Stomach (tissue), 9 donors: Measurements from ENCODE around the gene HDDC2. TPM values are rescaled to one million over a fixed set of nuclear protein-coding genes. Genes with fewer than 3 reads are reported as not detected.
A peak's percentile ranks its signal among the peaks of the same experiment; 100 is the strongest.

Experiments used
- DNase-seq, 2 donors: peaks; one replicate each; pipeline versions ENCODE4 v3.0.0 to v3.0.0-alpha.2; 2013 to 2019
- H3K27ac ChIP-seq, 5 donors: fragments of 200-600 bp in 4 of 5; sonication (generic) in 4 of 5; one replicate each; pipeline ENCODE4 v1.5.1; 2013 to 2019; ENCODE audit warnings: mild to moderate bottlenecking in 1 of 5, moderate library complexity in 1 of 5
- H3K27me3 ChIP-seq, 3 donors: fragments of 200-600 bp; sonication (generic); one replicate each; pipeline ENCODE4 v1.5.1; 2017 to 2019; ENCODE audit warnings: mixed run types in 1 of 3
- H3K36me3 ChIP-seq, 4 donors: fragments of 200-600 bp; sonication (generic); 1 replicate in 3 of 4; 2 replicates in 1 of 4; pipeline ENCODE4 v1.5.1; 2016 to 2019
- H3K4me1 ChIP-seq, 4 donors: fragments of 200-600 bp; sonication (generic); one replicate each; pipeline ENCODE4 v1.5.1; 2016 to 2019
- H3K4me3 ChIP-seq, 4 donors: fragments of 200-600 bp; sonication (generic) in 3 of 4; one replicate each; pipeline ENCODE4 v1.5.1; 2016 to 2019; ENCODE audit warnings: mild to moderate bottlenecking in 1 of 4
- H3K9me3 ChIP-seq, 4 donors: fragments of 200-600 bp; sonication (generic); one replicate each; pipeline ENCODE4 v1.5.1; 2016 to 2019
- EP300 ChIP-seq: sonication (generic); formaldehyde crosslinking; IDR thresholded peaks from one replicate; pipeline ENCODE4 v1.6.1; 2017; ENCODE audit warnings: antibody characterized with exemption
- POLR2A ChIP-seq, 4 donors: fragments of 450-650 bp; IDR thresholded peaks; one replicate each; pipeline ENCODE4 v1.6.1; 2016; ENCODE audit warnings: antibody characterized with exemption in 4 of 4, control low read depth in 2 of 4, mild to moderate bottlenecking in 1 of 4, moderate library complexity in 1 of 4
- POLR2AphosphoS5 ChIP-seq, 3 donors: sonication (generic); formaldehyde crosslinking; IDR thresholded peaks; one replicate each; pipeline ENCODE4 v1.6.1; 2016; ENCODE audit warnings: antibody characterized with exemption in 3 of 3
- WGBS, 5 donors: extraction: QIAGEN DNeasy Blood & Tissue Kit in 3 of 5; methylation state at CpG; one replicate each; pipeline versions ENCODE4 v1.1.5 to v1.1.7; 2013 to 2018; 5-methylcytosine and 5-hydroxymethylcytosine counted together
- intact Hi-C: fragments of 100-400 bp; cut with DNase I; formaldehyde crosslinking; loops from one replicate; pipeline ENCODE4 v1.15.1; 2023; ENCODE audit warnings: low total_unique reads
- polyA plus RNA-seq, 3 donors: library from polyadenylated mRNA; stranded (reverse); fragments of 200-250 nt; gene quantifications; one replicate each; pipeline ENCODE4 v1.2.3, GENCODE V29; 2013
- total RNA-seq, 5 donors: library from RNA; depleted of rRNA; stranded (reverse); fragments of >200 nt; gene quantifications; one replicate each; pipeline versions ENCODE4 v1.1.0 to v1.2.3, GENCODE V29; 2014 to 2016
- TF ChIP-seq, protein P1 (sequence below), 7 experiments: fragments of 450-650 bp in 4 of 7; fragments of 200-600 bp in 3 of 7; sonication (generic) in 3 of 7; IDR thresholded peaks; one replicate each; pipeline ENCODE4 v1.5.1; 2016 to 2019; ENCODE audit warnings: antibody characterized with exemption in 7 of 7, control low read depth in 2 of 7, mild to moderate bottlenecking in 1 of 7
- donor health status: healthy with polysubstance abuse.
- donor health status: Bipolar disorder and iron deficiency.
- donor health status: healthy.

HDDC2 gene
- total and polyA plus RNA-seq, 8 donors = 7.6 to 145 (median 48.0) TPM; not detected in 1

DNA sequence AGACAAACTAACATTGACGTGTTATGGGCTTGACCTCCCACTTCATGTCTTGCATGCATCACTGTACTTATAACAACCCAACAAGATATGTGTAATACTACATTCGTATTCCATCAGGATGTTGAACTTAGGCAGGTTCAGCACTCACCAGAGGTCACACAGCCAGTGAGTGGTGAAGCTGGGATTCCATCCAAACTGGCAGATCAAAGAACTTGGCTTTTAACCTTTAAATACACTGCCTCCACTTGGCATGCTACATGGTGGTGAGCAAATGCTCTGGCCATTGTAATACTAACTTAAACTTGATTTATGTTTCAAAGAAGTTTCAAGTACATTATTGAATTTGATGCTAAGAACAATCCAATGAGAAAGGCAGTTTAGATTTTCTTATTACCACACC lies 10.7 kb upstream of the HDDC2 start:
- TF ChIP-seq POLR2AphosphoS5 (IDR thresholded peaks at IDR 0.05) (no peak), EP300 (no peak), POLR2A (IDR thresholded peaks at IDR 0.05) (no peak)
- TF ChIP-seq, protein P1, sequence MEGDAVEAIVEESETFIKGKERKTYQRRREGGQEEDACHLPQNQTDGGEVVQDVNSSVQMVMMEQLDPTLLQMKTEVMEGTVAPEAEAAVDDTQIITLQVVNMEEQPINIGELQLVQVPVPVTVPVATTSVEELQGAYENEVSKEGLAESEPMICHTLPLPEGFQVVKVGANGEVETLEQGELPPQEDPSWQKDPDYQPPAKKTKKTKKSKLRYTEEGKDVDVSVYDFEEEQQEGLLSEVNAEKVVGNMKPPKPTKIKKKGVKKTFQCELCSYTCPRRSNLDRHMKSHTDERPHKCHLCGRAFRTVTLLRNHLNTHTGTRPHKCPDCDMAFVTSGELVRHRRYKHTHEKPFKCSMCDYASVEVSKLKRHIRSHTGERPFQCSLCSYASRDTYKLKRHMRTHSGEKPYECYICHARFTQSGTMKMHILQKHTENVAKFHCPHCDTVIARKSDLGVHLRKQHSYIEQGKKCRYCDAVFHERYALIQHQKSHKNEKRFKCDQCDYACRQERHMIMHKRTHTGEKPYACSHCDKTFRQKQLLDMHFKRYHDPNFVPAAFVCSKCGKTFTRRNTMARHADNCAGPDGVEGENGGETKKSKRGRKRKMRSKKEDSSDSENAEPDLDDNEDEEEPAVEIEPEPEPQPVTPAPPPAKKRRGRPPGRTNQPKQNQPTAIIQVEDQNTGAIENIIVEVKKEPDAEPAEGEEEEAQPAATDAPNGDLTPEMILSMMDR (IDR thresholded peaks at IDR 0.05) = no peak
- intact Hi-C loops = loop anchor here (5.0 kb wide), 1 partner anchor 450 kb away; no protein-coding TSS in a partner anchor
- no peak overlapping the region for H3K4me3 ChIP-seq
- H3K36me3 ChIP-seq = no peaks in the 10 kb centered on the region
- 26 to 65% (median 37%) methylated on average over 2 of the region's 2 CpGs for WGBS, 5 donors
- no peaks in the 10 kb centered on the region for H3K27me3 ChIP-seq
- peak in 1 of 2 donors; percentile 52 for DNase-seq
- H3K4me1 ChIP-seq = peaks cover 0 to 7% (median 2%) of the 10 kb centered on the region in 4 donors
- no peak overlapping the region for H3K27ac ChIP-seq
- H3K9me3 ChIP-seq = no peaks in the 10 kb centered on the region

DNA sequence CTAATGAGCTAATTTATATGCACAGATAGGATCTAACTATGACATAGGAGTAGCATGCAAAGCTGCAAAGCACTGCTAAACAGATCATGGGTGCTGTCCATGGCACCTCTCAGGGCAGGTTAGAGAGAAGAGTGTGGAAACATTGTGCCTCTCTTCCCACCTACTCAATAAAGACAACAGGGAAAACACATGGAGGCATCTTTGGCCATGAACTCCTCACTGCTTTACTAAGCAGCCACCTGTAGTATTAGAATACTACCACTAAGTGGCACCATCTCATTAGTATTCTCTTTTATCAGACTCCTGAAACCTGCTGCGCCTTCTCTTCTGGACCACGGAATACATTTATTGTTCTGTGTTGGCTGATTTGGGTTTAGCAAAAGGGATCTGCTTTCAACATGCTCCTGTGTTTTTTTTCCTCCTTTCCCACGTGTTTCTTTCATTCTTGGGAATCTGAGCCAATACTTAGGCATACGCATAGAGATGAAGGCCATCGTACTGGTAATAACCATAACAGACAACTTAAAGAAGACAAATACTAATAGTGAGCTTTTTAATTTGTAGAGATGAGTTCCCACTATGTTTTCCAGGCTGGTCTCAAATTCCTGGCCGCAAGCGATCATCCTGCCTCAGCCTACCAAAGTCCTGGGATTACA lies 9.4 kb upstream of the HDDC2 start:
- H3K4me3 ChIP-seq = no peak overlapping the region
- WGBS, 5 donors = 45 to 51% (median 49%) methylated on average over 7 of the region's 7 CpGs
- no peaks in the 10 kb centered on the region for H3K36me3 ChIP-seq
- H3K4me1 ChIP-seq = peaks cover 0 to 7% (median 2%) of the 10 kb centered on the region in 4 donors
- H3K27ac ChIP-seq = no peak overlapping the region
- no peaks in the 10 kb centered on the region for H3K9me3 ChIP-seq
- no peaks in the 10 kb centered on the region for H3K27me3 ChIP-seq
- no peak for TF ChIP-seq POLR2A (IDR thresholded peaks at IDR 0.05)
- no peak for TF ChIP-seq EP300
- no peak for TF ChIP-seq POLR2AphosphoS5 (IDR thresholded peaks at IDR 0.05)
- TF ChIP-seq, protein P1 (IDR thresholded peaks at IDR 0.05) = peak in 5 of 7 experiments; percentile 74 to 89 (median 80)
- intact Hi-C loops = loop anchor here (5.0 kb wide), 1 partner anchor 451 kb away; no protein-coding TSS in a partner anchor
- peak in 1 of 2 donors; percentile 86 for DNase-seq

DNA sequence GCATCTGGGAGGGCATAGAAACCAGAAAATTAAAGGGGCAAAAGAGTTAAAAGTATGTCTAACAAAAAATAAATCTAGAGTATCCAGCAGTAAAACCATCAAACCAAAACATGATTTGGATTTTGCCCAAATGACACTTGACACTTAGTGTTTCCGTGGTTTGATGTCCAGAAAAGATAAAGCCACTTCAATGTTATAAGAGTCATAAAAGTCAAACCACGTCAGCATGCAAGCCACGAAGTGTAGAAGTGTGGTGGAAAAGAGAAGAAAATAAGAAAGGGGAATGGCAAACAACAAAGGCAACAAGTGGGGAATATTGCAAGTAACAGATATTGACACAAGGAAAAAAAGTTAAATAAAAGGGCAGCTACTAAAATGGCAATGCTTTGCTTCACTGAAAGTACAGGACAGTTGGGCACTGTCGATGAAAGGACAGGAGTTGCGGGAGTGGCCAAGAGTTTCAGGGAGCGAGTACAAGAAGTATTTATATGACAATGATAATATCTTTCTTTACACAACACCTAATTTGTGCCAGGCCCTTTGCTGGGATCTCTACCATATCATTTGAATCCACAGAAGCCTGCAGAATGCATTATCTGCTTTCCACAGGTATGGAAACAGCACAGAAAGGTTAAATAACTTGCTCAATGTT lies 6.3 kb upstream of the HDDC2 start:
- 31 to 47% (median 35%) methylated on average over 6 of the region's 6 CpGs for WGBS, 5 donors
- Histone ChIP-seq H3K9me3 (no peaks in the 10 kb centered on the region), H3K36me3 (no peaks in the 10 kb centered on the region), H3K4me3 (no peak overlapping the region), H3K4me1 (peaks cover 0 to 7% (median 2%) of the 10 kb centered on the region in 4 donors), H3K27me3 (no peaks in the 10 kb centered on the region), H3K27ac (no peak overlapping the region)
- no peak for DNase-seq
- intact Hi-C loops = no loop called here
- TF ChIP-seq POLR2AphosphoS5 (IDR thresholded peaks at IDR 0.05) (no peak), EP300 (no peak), POLR2A (IDR thresholded peaks at IDR 0.05) (no peak)
- TF ChIP-seq, protein P1 (IDR thresholded peaks at IDR 0.05) = no peak

DNA sequence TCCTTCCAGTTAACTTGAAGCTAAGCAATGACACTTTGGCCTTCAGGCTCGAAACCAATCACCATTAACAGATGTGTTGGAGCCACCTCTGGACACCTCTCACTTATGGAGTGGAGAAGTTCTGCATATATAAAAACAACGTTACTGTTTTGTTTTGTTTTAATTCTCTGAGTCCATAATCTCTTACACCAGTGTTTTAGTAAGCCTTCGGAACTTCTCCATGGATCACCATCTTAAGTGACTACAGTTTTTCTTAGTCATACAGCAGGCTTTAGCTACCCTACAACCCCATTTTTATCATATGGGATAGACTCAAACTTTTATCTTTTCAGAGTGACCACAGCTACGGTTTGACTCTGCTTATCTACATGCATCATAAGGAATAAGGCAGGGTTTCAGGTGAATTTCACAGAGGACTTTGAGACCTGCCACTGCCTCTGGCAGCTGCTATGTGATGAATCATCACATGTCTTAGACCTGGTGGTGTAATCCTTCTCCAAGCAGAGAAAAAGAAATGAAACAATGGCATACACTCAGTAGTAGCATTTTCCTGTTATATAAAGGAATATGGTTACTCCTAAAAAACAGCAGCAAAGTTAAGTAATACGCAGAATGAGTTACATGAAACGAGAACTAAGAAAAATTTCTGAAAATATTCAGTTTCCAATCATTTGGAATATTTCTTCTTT lies 5.5 kb upstream of the HDDC2 start:
- intact Hi-C loops = no loop called here

More for the DNA sequence above, 5.5 kb upstream of the HDDC2 start:
- DNase-seq = peak in 1 of 2 donors; percentile 19
- Histone ChIP-seq H3K4me3 (no peak overlapping the region), H3K4me1 (peaks cover 0 to 7% (median 2%) of the 10 kb centered on the region in 4 donors), H3K27ac (no peak overlapping the region), H3K36me3 (no peaks in the 10 kb centered on the region), H3K27me3 (no peaks in the 10 kb centered on the region), H3K9me3 (no peaks in the 10 kb centered on the region)
- TF ChIP-seq POLR2A (IDR thresholded peaks at IDR 0.05) (no peak), EP300 (no peak), POLR2AphosphoS5 (IDR thresholded peaks at IDR 0.05) (no peak)
- TF ChIP-seq, protein P1 (IDR thresholded peaks at IDR 0.05) = no peak
- WGBS, 5 donors = 69 to 77% (median 74%) methylated on average over 6 of the region's 6 CpGs
